ENCODE results near the gene SFMBT2.

Gene SFMBT2

DNA sequence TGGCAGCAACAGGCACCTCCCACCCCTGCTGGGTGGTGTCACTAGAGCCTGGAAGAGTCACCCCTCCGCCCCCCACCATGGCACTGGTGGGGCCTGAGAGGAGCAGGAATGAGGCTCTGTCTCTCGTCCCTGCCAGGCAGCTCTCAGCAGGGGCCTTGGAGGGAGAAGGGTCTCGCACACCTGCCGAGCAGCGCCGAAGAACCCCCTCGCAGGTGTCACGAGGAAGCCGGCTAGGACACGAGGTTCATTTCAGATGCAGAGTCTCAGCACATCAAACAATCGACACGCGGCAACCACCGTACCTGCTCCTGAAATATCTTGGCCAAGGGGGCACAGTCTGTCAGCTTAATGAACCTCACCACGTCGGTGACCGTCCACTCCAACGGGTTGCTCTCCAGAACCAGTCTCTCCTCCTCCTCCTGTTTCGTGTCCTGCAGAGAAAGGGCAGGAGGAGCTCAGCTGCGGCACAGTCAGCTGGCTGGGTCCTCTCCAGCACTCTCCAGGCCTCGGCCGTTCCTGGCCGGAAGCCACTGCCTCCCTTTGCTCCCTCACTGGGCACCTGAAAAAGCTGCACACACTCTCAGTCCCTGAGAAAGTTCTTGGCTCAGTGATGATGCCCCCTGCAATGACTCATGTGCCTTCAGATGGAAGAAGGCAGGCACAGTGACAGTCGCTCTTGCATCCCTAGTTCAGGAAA, 240.1 kb downstream of the SFMBT2 start:
- no peak for DNase-seq

DNA sequence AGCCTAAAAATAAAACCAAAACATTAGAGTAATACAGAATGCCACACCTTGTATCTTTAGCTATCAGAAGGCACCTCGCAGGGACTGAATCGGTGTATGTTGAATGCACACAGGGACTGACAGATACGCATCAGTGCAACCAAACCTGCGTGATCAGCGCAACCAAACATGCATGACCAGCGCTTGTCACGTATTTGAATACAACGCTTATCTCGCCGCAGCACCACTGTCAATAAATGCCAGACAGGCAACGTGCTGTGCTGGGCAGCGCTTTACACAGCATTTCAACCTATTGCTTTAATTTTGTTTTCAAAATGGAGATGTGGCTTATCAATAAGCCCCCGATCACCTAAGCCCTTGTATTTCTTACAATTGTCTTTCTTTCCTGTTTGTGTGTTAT, 242.4 kb downstream of the SFMBT2 start:
- DNase-seq: no peak

DNA sequence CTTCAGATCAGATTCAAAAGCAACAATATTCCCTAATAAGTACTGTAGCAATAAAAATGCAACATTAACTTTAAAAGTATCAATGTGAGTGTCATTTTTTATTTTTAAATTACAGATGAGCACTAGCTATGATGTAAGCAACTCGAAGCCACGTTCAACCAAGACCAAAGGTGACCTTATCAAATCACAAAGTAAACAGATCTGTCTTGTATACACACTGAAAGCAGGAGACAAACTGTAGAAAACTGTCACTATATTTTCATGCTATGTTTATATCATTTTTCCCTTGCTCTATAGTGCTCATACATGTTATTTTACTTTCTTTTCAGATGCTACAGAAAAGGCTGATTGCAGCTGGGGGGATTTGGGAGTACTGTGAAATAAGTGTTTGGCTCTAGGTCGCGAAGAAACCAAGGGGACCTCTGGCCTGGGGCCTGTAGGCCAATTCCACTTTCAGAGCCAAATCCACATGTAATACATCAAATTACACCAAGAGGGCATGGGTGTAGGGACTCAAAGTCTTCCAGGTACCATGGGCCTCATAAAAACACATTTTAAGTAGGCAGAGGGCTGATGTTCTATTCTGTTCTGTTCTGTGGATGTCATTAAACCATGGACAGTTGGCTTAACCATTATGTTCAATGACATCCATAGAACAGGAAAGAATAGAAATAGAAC, 245.2 kb downstream of the SFMBT2 start:
- no peak for DNase-seq

DNA sequence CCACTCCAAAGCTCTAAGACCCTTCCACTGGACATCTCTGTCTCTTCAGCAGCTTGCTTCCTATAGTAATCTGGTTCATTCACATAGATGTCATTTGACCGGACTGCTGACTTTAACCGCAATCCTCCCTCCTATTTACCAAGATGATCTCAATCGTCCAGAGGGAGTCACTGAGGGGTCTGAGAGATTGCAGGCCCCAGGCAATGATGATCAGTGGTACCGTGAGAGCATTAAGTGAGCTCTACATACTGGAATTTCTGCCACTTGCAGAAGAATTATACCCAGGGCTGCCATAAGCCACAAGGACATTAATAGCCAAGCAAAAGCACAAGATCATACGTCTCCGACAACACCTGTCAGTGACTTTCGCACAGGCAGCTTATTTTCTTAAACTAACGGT, 245.9 kb downstream of the SFMBT2 start:
- no peak for DNase-seq

DNA sequence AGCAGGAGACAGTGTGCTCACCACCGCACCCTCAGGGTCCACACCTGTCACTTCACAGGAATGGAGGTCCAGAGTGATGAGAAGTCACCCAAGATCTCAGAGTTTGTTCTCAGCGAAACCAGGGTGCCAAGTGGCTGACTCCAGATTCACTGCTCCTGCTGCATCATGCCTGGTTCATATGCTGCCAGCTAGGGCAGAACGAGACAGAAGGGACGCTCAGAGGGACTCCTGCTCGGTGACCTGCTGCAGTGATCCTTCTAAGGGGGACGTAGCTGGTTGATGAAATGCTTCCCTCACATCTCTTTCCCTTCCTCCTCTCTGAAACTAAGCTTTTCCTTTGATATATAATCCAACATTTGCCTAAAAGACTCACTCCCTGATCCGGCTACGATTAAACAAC, 248.5 kb downstream of the SFMBT2 start:
- DNase-seq: no peak

DNA sequence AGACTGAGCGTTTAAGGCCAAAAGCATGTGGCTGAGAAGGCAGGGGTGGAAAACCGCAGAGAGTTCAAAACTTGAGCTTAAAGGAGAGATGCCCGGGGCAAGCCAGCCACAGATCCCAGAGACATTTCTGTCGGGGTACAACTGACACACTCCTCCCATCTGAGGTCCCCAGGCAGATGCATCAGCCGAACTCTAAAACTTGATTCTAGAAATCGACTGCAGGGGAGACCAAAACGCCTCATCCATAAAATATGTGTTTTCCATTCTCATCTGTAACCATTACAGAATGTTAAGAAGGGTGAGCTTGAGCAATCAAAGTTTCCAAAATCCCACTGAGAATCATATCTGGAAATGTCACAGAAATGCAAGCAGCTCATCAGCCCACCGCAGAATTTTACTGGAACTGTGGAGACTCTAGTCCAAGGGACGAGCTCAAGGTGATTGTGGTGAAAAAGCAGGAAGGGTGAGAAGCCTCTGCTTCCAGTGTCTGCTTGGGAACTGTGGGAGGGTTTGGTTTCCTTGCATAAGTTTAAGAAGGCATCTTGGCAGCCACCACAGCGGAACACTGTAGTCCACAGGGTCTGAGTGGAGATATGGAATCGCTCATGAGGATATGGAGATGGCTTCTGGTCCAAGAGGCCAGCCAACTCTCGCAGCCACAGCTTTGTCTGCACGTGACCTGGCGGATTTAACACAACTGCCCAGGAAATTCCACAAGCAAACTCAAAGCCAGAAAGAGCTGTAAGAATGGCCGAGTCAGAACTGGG, 249.2 kb downstream of the SFMBT2 start:
- DNase-seq: no peak

DNA sequence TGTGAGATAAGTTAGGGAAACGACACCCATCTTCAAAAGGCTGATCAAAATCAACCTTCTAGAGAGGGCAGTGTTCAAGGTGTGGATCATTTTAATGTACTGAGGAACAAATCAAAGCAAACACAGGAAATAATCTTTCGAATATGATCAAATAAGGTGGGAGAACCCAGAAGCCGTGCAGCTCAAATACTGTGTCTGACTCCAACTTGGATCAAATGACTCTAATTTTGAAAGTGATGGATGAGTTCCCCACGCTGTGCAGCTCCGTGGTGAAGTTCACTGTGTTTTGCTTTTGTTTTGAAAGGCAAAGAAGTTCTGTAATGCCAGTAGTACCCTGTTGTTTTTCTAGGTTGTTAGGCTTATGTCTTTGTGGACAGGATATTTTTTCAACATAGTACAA, 250.9 kb downstream of the SFMBT2 start:
- no peak for DNase-seq

DNA sequence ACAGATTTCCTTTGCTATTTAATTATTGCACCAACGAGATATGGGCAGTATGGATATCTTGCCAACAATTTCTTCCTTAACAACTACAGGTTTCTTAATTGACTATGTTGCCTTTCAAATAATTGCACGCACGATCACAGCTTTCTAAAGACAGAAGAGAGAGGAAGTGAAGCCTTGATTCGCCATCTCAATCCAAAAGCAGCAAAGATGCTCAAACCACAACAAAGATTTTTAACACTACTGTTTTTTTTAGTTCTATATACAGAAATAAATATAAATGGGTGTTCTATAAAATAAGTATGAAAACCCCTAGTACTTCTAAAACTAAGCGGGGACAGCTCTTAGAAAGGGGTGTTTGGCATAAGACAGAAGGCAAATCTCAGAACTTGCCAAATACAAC, 251.3 kb downstream of the SFMBT2 start:
- DNase-seq: no peak

DNA sequence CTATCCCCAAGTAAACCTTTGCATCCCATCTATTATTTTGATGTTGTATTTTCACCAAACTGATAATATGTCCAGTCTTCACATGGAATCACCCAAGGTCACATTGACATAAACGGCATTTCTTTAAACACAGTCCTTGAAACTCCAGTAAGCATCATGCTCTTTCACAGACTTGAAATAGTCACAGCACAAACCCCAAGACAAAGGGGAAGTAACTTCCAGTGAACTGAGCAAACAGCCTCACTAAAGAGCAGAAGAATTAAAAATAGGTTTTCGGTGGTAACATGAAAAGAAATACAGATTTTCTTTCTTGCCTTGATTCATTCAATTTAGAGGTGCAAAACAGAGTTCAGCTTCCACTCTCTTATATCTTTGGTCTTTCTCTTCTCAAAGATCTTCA, 253.7 kb downstream of the SFMBT2 start:
- DNase-seq: no peak

DNA sequence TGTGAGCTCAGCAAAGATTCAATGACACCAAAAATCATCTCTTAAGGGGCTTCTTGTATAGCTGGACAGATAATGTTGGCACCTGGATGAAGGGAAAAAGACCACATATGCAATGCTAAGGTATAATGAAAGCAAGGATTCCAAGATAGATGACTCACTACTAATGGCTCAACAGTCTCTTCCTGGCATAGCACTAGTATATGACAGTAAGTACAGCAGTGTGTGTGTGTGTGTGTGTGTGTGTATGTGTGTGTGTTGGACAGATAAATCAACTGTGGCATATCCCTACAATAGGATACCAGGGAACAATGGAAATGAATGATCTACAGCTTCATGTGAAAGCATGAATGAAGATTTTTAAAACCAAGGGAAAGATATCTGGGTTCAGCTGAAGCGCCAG, 257.1 kb downstream of the SFMBT2 start:
- DNase-seq: no peak

DNA sequence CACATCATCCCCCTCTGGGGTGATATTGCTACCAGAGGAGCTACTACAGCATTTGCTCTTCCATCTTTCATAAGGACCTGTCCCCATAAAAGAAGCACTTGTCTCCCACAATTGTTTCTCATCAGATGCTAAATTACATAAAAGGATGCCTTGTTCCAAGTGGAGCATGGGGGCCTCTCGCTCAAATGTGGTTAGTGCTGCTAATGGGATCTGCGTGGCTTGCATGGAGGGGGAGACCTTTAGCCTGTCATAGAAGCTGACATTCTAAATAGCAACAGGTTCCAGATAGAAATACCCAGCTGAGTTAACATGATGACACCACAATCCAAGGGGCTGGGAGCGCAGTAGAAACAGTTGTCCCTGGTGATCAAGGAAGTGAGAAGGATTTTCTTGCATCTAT, 257.9 kb downstream of the SFMBT2 start:
- no peak for DNase-seq

DNA sequence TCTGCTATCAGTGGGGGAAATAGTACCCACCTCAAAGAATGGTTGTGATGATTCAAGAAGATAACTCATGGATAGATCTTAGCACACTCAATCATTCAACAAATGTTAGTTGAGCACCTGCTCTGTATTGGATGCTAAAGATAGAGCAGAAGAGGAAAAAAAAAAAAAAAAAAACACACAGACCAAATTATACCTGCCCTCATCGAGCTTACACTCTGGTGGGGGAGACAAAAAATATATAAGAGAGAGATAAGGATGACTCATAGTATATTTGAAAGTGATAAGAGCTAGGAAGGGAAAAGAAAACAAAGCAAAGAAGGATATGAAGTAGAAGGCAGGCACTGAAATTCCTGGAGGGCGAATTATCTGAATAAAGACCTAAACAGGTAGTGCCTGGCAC, 258.5 kb downstream of the SFMBT2 start:
- DNase-seq: no peak

DNA sequence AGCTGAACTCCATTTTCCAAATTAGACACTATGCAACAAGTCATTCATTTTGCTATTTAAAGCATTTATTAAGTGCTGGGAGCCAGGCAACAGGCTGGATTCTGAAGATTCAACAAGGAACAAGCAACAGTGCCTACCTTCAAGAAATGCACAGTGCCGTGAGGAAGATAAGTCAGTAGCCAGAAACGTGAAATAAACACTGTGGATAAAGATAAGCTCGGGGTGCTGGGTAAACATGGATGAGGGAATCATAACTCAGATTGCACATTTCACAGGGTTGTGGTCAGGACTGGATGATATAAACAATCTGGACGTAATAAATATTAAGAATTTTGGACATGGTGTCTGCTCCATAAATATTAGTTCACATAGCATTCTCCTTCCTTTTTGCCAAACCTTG, 259.3 kb downstream of the SFMBT2 start:
- no peak for DNase-seq

DNA sequence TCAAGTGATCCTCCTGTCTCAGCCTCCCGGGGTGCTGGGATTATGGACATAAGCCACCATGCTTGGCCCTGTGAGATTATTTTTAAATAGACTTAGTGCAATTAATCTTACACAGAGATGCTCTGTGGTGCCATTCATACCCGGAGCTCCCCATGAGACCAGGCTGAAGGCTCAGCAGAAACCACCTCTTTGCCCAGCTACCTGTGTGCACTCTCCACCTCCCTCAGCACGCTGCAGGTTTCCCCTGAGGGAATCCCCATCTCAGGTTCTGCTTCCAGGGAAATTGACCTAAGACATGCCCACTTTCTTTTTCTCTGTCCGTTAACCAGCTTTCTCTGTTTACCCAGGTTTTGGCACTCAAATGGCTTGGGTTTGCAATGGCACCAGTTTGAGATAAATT, 260.5 kb downstream of the SFMBT2 start:
- no peak for DNase-seq

DNA sequence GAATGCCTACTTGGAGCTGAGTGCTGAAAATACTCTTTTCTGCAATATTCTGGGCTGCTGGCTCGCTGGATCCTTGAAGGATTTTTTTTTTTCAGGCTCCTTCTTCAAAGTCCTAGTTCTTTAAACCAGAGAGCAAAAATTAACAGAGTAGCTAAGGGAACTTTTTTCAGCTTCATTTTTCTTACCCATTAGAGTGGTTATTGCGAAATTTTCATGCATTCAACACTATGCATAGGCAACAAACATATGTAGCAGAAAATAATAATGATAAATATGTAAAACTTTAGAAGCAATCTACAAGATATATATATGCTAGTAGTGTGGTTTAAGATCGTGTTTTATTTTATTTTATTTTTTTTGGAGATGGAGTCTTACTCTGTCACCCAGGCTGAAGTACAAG, 264.6 kb downstream of the SFMBT2 start:
- DNase-seq: no peak

DNA sequence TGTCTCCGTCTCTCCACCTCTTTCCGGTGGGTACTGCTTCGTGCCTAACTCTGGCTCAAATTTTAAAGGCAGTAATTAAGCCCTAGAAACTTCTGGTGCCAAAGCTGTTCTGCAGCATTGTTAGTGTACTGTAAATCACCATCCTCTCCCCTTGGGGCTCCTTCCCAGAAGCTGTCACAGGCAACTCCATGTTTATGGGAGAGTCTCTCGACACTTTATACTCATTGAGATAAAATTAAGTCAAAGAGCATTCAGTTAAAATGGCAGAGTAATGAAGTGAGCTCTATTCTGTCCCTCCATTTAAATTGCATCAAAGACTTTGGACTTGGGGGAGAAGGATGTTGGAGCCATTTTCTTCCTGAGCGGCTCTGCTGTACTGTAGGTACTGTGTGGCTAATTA, 274.8 kb downstream of the SFMBT2 start:
- no peak for DNase-seq

DNA sequence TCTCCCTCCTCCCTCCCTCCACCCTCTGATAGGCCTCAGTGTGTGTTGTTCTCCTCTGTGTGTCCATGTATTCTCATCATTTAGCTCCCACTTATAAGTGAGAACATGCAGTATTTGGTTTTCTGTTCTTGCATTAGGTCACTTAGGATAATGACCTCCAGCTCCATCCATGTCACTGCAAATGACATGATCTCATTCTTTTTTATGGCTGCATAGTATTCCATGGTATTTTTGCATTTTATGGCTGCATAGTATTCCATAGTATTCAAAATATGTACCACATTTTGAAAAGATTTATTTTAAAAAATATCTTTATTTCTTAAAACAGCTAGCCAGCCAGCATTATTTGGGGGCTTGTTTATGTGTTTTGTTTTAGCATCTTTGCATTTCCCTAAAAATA, 275.6 kb downstream of the SFMBT2 start:
- no peak for DNase-seq

DNA sequence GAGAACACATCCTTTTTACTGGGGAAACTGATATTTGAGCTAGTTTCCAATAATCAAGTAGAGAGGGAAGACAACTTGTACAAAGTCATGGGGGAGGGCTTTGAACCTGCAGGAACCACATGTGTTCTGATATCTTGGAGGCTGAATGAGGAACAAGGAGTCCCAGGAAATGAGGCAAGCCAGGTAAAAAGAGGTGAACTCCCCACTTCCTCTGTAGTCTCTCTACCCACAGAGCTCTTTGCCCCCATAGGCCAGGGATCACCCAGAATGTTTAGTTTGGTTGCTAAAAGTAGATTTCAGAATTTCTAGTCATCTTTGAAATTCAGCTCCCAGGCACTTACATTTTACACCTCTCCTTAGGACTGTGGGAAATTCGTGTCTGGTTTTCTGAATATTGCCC, 276.4 kb downstream of the SFMBT2 start:
- DNase-seq: no peak

DNA sequence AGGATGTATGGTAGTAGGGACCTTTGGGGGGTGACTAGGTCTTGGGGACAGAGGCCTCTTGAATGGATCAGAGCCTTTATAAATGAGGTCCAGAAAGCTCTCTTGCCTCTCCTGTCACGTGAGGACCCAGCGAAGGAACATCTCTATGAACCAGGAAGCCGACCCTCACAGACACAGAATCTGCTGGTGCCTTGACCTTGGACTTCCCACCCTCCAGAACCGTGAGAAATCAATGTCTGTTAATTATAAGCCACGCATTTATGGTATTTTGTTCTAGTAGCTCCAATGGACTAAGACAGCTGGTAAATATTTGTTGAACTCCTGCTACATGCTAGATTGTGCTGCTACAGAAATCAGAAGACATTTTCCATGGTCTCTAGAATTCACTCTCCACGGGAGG, 276.9 kb downstream of the SFMBT2 start:
- DNase-seq: no peak

DNA sequence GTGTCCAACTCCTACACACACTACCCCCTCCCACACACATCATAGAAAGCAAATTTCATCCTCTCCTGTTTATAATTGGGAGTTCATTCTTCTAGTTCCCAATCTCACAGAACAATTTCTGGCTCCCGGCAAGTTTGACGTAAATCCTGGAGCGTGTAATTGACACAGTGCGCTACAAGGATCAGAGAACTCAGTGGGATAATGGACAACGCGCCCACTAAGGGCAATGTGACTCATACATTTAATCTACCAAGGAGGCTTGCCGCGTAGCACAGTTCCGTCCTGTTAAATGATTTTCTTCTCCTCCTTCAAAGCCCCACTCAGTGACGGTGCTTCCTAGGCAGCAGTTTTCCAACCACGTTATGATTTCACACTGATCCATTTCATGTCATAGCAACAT, 277.6 kb downstream of the SFMBT2 start:
- no peak for DNase-seq

DNA sequence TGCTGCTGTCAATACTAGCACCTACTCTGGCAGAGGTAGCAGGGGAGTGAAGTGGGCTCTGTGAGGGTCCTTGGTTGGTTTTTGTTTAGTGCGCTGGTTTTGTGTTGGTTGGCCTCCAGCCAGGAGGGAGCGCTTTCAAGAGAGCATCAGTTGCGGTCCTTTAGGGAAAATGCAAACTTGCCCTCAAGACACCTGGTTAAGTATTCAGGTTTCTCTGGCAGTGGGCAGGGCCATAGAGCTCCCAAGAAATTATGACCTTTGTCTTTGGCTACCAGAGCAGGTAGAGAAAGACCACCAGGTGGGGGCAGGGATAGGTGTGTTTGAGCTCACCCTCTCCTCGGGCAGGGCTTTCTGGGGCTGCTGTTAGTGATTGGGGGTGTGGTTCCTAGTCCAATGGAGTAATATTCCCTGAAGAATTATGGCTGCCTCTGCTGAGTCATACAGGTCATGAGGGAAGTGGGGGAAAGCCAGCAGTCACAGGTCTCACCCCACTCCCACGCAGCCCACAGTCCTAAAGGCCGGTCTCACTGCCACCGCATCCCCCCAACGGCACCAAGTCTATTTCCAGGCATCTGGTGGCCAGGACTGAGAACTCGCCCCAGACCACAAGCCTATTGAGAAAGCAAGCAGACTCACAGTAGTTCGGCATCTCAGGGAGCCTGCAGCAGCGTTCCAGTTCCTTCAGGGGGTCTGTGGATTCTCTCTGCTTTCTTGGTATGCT, 280.5 kb downstream of the SFMBT2 start:
- DNase-seq: no peak

DNA sequence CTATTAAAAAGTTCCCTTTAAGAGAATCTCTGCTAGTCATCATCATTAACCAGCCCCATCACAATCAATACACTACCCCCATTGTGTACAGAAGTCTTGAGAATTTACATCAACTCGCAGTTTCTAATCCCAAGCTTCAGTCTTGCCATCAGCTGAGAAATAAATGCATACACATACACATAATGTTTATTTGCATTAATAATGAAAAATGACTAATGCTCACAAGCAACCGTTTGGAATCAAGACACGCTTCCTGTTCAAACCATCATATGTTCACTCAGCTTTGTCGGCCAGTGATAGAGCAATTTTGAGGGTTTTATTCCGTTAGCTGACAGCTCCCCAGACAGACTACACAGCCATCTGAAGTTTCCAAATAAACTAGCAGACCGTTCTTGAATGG, 287.1 kb downstream of the SFMBT2 start:
- DNase-seq: no peak

DNA sequence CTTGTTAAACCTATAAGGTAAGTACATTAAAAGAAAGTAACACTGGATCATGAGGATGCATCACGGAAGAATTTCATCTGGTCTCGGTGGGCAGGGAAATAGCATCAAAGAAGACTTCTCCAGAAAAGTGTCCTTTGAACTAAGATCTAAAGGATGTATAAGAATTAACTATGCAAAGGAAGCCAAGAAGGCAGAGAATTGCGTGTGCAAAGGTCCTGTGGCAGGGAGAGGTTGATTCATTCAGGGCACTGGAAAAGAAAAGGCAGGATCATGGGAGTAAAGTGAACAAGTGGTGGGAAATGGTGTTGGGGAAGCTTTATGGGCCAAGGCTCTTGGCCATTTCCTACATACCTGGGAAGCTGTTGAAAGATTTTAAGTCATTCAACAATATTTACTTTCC, 288.3 kb downstream of the SFMBT2 start:
- no peak for DNase-seq
